IMR-90 (cell line): ENCODE results near the gene MOCOS. TPM values are rescaled to one million over a fixed set of nuclear protein-coding genes. Genes with fewer than 3 reads are reported as not detected.

ENCODE experiments used
- ATAC-seq: fragments of 200-7000 bp; cut with Tn5 transposase; 2 replicates; pipeline ENCODE4 v1.9.1; 2020; ENCODE audit warnings: low read depth, mild to moderate bottlenecking, moderate library complexity
- BruUV-seq: library from RNA; stranded (reverse); fragments of 400-500 nt; replicated peaks from 2 replicates; lab custom pipeline; 2021; lab: Mats Ljungman, UMichigan
- CTCF ChIA-PET: fragments of 300-600 bp; formaldehyde crosslinking; extraction: SDS; loops from one replicate; lab custom pipeline; 2021; ENCODE audit warnings: antibody characterized with exemption; lab: Yijun Ruan, JAX
- POLR2A ChIA-PET: fragments of 300-600 bp; sonication (Branson Sonifier 250); formaldehyde crosslinking; loops from one replicate; lab custom pipeline; 2022; ENCODE audit warnings: antibody characterized with exemption; ENCODE audit not compliant: unreplicated experiment; lab: Charles Lee
- DNase-seq: peaks from one replicate; pipeline ENCODE4 v3.0.0; 2013
- H2AFZ ChIP-seq: replicated peaks from 2 replicates; pipeline ENCODE3; 2013; ENCODE audit warnings: low read length, mild to moderate bottlenecking; ENCODE audit not compliant: poor library complexity
- H2AK5ac ChIP-seq: 2 replicates; pipeline ENCODE4 v1.6.1; 2013; ENCODE audit warnings: low read depth, low read length, inconsistent platforms
- H2AK9ac ChIP-seq: replicated peaks from 2 replicates; pipeline ENCODE3; 2013; ENCODE audit warnings: mild to moderate bottlenecking, low read depth, low read length, moderate library complexity; ENCODE audit not compliant: poor library complexity
- H2BK120ac ChIP-seq: 2 replicates; pipeline ENCODE4 v1.6.1; 2013; ENCODE audit warnings: low read depth, low read length, inconsistent platforms
- H2BK15ac ChIP-seq: 3 replicates; pipeline ENCODE4 v1.6.1; 2013; ENCODE audit warnings: low read depth, low read length, inconsistent platforms
- H2BK20ac ChIP-seq: 2 replicates; pipeline ENCODE4 v1.6.1; 2013; ENCODE audit warnings: low read depth, mild to moderate bottlenecking, inconsistent platforms, low read length, moderate library complexity
- H2BK5ac ChIP-seq: 2 replicates; pipeline ENCODE4 v1.6.1; 2013; ENCODE audit warnings: mild to moderate bottlenecking, low read depth, low read length, inconsistent platforms; ENCODE audit not compliant: poor library complexity, severe bottlenecking
- H3K14ac ChIP-seq: replicated peaks from 2 replicates; pipeline ENCODE4 v1.6.1; 2013; ENCODE audit warnings: low read depth, low read length, inconsistent platforms
- H3K18ac ChIP-seq: 2 replicates; pipeline ENCODE4 v1.6.1; 2013; ENCODE audit warnings: low read depth, low read length, control low read depth
- H3K23ac ChIP-seq: 2 replicates; pipeline ENCODE4 v1.6.1; 2013; ENCODE audit warnings: low read depth, low read length, inconsistent platforms
- H3K27ac ChIP-seq: 2 replicates; pipeline ENCODE4 v1.5.1; 2013; ENCODE audit warnings: mild to moderate bottlenecking, control low read depth, low read length; ENCODE audit not compliant: insufficient read depth
- H3K27me3 ChIP-seq: 2 replicates; pipeline ENCODE4 v1.6.1; 2013; ENCODE audit warnings: low read length; ENCODE audit not compliant: control insufficient read depth, insufficient read depth
- H3K36me3 ChIP-seq: 2 replicates; pipeline ENCODE4 v1.6.1; 2013; ENCODE audit warnings: low read length, mixed read lengths; ENCODE audit not compliant: control insufficient read depth, insufficient read depth
- H3K4ac ChIP-seq: 2 replicates; pipeline ENCODE4 v1.6.1; 2013; ENCODE audit warnings: low read depth, low read length, inconsistent platforms
- H3K4me1 ChIP-seq: 2 replicates; pipeline ENCODE4 v1.6.1; 2013; ENCODE audit warnings: low read length, mixed read lengths; ENCODE audit not compliant: control insufficient read depth, insufficient read depth
- H3K4me2 ChIP-seq: 2 replicates; pipeline ENCODE4 v1.6.1; 2013; ENCODE audit warnings: low read depth, mild to moderate bottlenecking, control low read depth, low read length, moderate library complexity
- H3K4me3 ChIP-seq: 2 replicates; pipeline ENCODE4 v1.5.1; 2013; ENCODE audit warnings: low read depth, mild to moderate bottlenecking, control low read depth, low read length, moderate library complexity; ENCODE audit not compliant: insufficient read depth
- H3K56ac ChIP-seq: 2 replicates; pipeline ENCODE4 v1.6.1; 2013; ENCODE audit warnings: low read length, inconsistent platforms; ENCODE audit not compliant: insufficient read depth; ENCODE audit errors: extremely low read depth
- H3K79me1 ChIP-seq, 2 experiments: 2 replicates each; pipeline ENCODE4 v1.6.1; 2013; ENCODE audit warnings: low read length in 2 of 2, inconsistent platforms in 1 of 2, low read depth in 1 of 2
- H3K9ac ChIP-seq: 2 replicates; pipeline ENCODE4 v1.6.1; 2013; ENCODE audit warnings: low read depth, low read length, control low read depth
- H3K9me1 ChIP-seq: 2 replicates; pipeline ENCODE4 v1.6.1; 2013; ENCODE audit warnings: low read length, inconsistent platforms; ENCODE audit not compliant: insufficient read depth
- H3K9me3 ChIP-seq: 2 replicates; pipeline ENCODE4 v1.6.1; 2013; ENCODE audit warnings: low read length; ENCODE audit not compliant: control insufficient read depth, insufficient read depth
- H4K20me1 ChIP-seq: 2 replicates; pipeline ENCODE4 v1.6.1; 2013; ENCODE audit warnings: low read length, inconsistent platforms; ENCODE audit not compliant: insufficient read depth
- H4K5ac ChIP-seq: 2 replicates; pipeline ENCODE4 v1.6.1; 2013; ENCODE audit warnings: mild to moderate bottlenecking, low read depth, low read length, control low read depth
- H4K8ac ChIP-seq, 2 experiments: 2 replicates each; pipeline ENCODE4 v1.6.1; 2013; ENCODE audit warnings: low read depth in 2 of 2, low read length in 2 of 2, control low read depth in 1 of 2, inconsistent platforms in 1 of 2
- H4K91ac ChIP-seq: 2 replicates; pipeline ENCODE4 v1.6.1; 2013; ENCODE audit warnings: low read depth, low read length, inconsistent platforms; ENCODE audit not compliant: insufficient read depth
- BHLHE40 ChIP-seq: fragments of 150-350 bp; IDR thresholded peaks from 2 replicates; pipeline ENCODE4 v1.6.1; 2016; ENCODE audit warnings: mild to moderate bottlenecking, low read depth, low read length
- CEBPB ChIP-seq: IDR thresholded peaks from 2 replicates; pipeline ENCODE4 v1.6.1; 2012; ENCODE audit warnings: low read depth, low read length, improper control_type of control experiment
- CHD1 ChIP-seq: IDR thresholded peaks from 2 replicates; pipeline ENCODE4 v1.6.1; 2012; ENCODE audit warnings: low read depth, low read length, improper control_type of control experiment
- CTCF ChIP-seq: conservative IDR thresholded peaks from 2 replicates; pipeline ENCODE4 v1.5.1; 2012; ENCODE audit warnings: mild to moderate bottlenecking, low read depth, low read length, improper control_type of control experiment
- ELK1 ChIP-seq: fragments of 150-350 bp; IDR thresholded peaks from 2 replicates; pipeline ENCODE4 v1.6.1; 2016; ENCODE audit warnings: low read depth, mild to moderate bottlenecking, low read length, moderate library complexity, borderline replicate concordance
- FOS ChIP-seq: fragments of 150-350 bp; IDR thresholded peaks from 2 replicates; pipeline ENCODE4 v1.6.1; 2016; ENCODE audit warnings: low read depth, low read length
- MAFK ChIP-seq: IDR thresholded peaks from 2 replicates; pipeline ENCODE4 v1.6.1; 2012; ENCODE audit warnings: low read depth, low read length, improper control_type of control experiment
- MAZ ChIP-seq: IDR thresholded peaks from 2 replicates; pipeline ENCODE4 v1.6.1; 2012; ENCODE audit warnings: low read depth, mild to moderate bottlenecking, low read length, improper control_type of control experiment, moderate library complexity, borderline replicate concordance
- MXI1 ChIP-seq: IDR thresholded peaks from 2 replicates; pipeline ENCODE4 v1.6.1; 2012; ENCODE audit warnings: low read depth, mild to moderate bottlenecking, low read length, moderate library complexity, borderline replicate concordance
- NFE2L2 ChIP-seq: fragments of 150-350 bp; IDR thresholded peaks from 2 replicates; pipeline ENCODE4 v1.6.1; 2016; ENCODE audit warnings: low read depth, mild to moderate bottlenecking, low read length
- POLR2A ChIP-seq: IDR thresholded peaks from 2 replicates; pipeline ENCODE4 v1.6.1; 2012; ENCODE audit warnings: mild to moderate bottlenecking, low read depth, low read length
- RAD21 ChIP-seq: IDR thresholded peaks from 2 replicates; pipeline ENCODE4 v1.6.1; 2012; ENCODE audit warnings: low read length, improper control_type of control experiment
- RCOR1 ChIP-seq: IDR thresholded peaks from 2 replicates; pipeline ENCODE4 v1.6.1; 2012; ENCODE audit warnings: mild to moderate bottlenecking, low read length, improper control_type of control experiment; ENCODE audit not compliant: insufficient replicate concordance
- RFX5 ChIP-seq: IDR thresholded peaks from 2 replicates; pipeline ENCODE4 v1.8.0; 2012; ENCODE audit warnings: low read depth, mild to moderate bottlenecking, low read length, moderate library complexity
- SMC3 ChIP-seq: fragments of 150-350 bp; IDR thresholded peaks from 2 replicates; pipeline ENCODE4 v1.6.1; 2016; ENCODE audit warnings: low read depth, mild to moderate bottlenecking, antibody characterized with exemption, low read length, moderate library complexity
- USF2 ChIP-seq: fragments of 150-350 bp; IDR thresholded peaks from 2 replicates; pipeline ENCODE4 v1.6.1; 2017; ENCODE audit warnings: mild to moderate bottlenecking, antibody characterized with exemption, low read length, low read depth
- WGBS, 2 experiments: methylation state at CpG; one replicate each; pipeline versions ENCODE4 v1.1.5 to v1.1.7; 2013; ENCODE audit warnings: missing lambda C conversion rate in 2 of 2; ENCODE audit not compliant: insufficient read length in 1 of 2; ENCODE audit errors: extremely low coverage in 2 of 2; 5-methylcytosine and 5-hydroxymethylcytosine counted together
- dilution Hi-C: fragments of 300-500 bp; cut with HindIII; formaldehyde crosslinking; loops from one replicate; pipeline ENCODE4 v1.14.3; 2018; ENCODE audit warnings: low sequenced_read_pairs; ENCODE audit not compliant: unreplicated experiment
- in situ Hi-C: fragments of 300-500 bp; cut with MboI; formaldehyde crosslinking; loops from 3 replicates; pipeline ENCODE4 v1.14.3; 2019; ENCODE audit warnings: low sequenced_read_pairs, inconsistent platforms, mixed read lengths
- intact Hi-C: fragments of 100-400 bp; cut with micrococcal nuclease; formaldehyde crosslinking; loops from 2 replicates; pipeline ENCODE4 v1.10.0; 2022
- polyA plus RNA-seq, 3 experiments: library from polyadenylated mRNA; depleted of rRNA; stranded (reverse); fragments of >200 nt; gene quantifications; 2 replicates each; pipeline ENCODE4 v1.2.3, GENCODE V29; 2012; ENCODE audit warnings: low replicate concordance in 1 of 3
- total RNA-seq: library from RNA; depleted of rRNA; stranded (reverse); fragments of >200 nt; gene quantifications from 2 replicates; pipeline ENCODE4 v1.2.3, GENCODE V29; 2012

MOCOS gene
- total and polyA plus RNA-seq, 2 of the 4 experiments (the other 2 are of a cell fraction) = 1.1 to 2.2 TPM

GRCh38 chr18:36275561-36275960 lies 88.3 kb downstream of the MOCOS start:
- intact Hi-C loops = no loop called here
- H2BK15ac ChIP-seq = no peak overlapping the region
- POLR2A ChIA-PET = no interaction called here

More at GRCh38 chr18:36275561-36275960, 88.3 kb downstream of the MOCOS start:
- no CpG with 5 or more reads among the region's 1 CpG for WGBS, 2 experiments
- H3K18ac ChIP-seq = no peak overlapping the region
- H2BK120ac ChIP-seq = no peak overlapping the region
- H4K5ac ChIP-seq = no peak overlapping the region
- H2AK5ac ChIP-seq = no peak overlapping the region
- no peak overlapping the region for H3K4ac ChIP-seq
- in situ Hi-C loops (no loop called here), dilution Hi-C loops (no loop called here)
- no peak overlapping the region for H2BK5ac ChIP-seq
- no peak overlapping the region for H3K4me3 ChIP-seq
- no peak overlapping the region for H2AK9ac ChIP-seq
- no peaks in the 10 kb centered on the region for H3K4me1 ChIP-seq
- DNase-seq (no peak), ATAC-seq (no peak)
- no peak overlapping the region for H4K8ac ChIP-seq
- H3K27ac ChIP-seq = no peak overlapping the region
- peaks cover 8% of the 10 kb centered on the region for H3K27me3 ChIP-seq
- no peak overlapping the region for H4K91ac ChIP-seq
- TF ChIP-seq USF2 (no peak), SMC3 (no peak), BHLHE40 (no peak), MAZ (no peak), CHD1 (no peak), CTCF (no peak), RCOR1 (no peak), POLR2A (no peak), FOS (no peak), ELK1 (no peak), NFE2L2 (no peak), RAD21 (no peak), CEBPB (no peak), RFX5 (no peak), MAFK (no peak), MXI1 (no peak)
- H3K9me3 ChIP-seq = no peaks in the 10 kb centered on the region
- H3K79me1 ChIP-seq = no peaks in the 10 kb centered on the region
- H3K9me1 ChIP-seq = no peaks in the 10 kb centered on the region
- H4K20me1 ChIP-seq = no peaks in the 10 kb centered on the region
- H3K9ac ChIP-seq = no peak overlapping the region
- no peak overlapping the region for H2AFZ ChIP-seq
- no peak overlapping the region for H3K23ac ChIP-seq
- CTCF ChIA-PET = no interaction called here
- no TSS peak for BruUV-seq
- no peak overlapping the region for H2BK20ac ChIP-seq
- no peak overlapping the region for H3K56ac ChIP-seq
- H3K14ac ChIP-seq = no peak overlapping the region
- no peak overlapping the region for H3K4me2 ChIP-seq
- no peaks in the 10 kb centered on the region for H3K36me3 ChIP-seq
